ENCODE results near the gene RIMS1.
"Not testable (repeated sequence)": the region's sequence is repeated elsewhere in the genome, so short reads cannot be mapped to it uniquely, and the experiment has no call there.

The RIMS1 gene

GRCh38 chr6:72296375-72296774 is 410.0 kb downstream of the RIMS1 start:
- no peak overlapping the region for H3K4me3 ChIP-seq (ENCODE audit: low read depth, low read length)
- no peak for TF ChIP-seq CTCF (IDR thresholded peaks at IDR 0.05; ENCODE audit: low read depth, low read length)

- no peak for TF ChIP-seq CTCF (IDR thresholded peaks at IDR 0.05; ENCODE audit: low read depth, low read length)
Measured at GRCh38 chr6:72305971-72306370, 419.6 kb downstream of the RIMS1 start.

GRCh38 chr6:72316675-72317380 is 430.5 kb downstream of the RIMS1 start:
- TF ChIP-seq CTCF (IDR thresholded peaks at IDR 0.05; ENCODE audit: low read depth, low read length), result no peak
- H3K4me3 ChIP-seq (ENCODE audit: low read depth, low read length), result no peak overlapping the region

More at GRCh38 chr6:72305971-72306370, 419.6 kb downstream of the RIMS1 start:
- H3K4me3 ChIP-seq (ENCODE audit: low read depth, low read length), result no peak overlapping the region

- no peak for TF ChIP-seq CTCF (IDR thresholded peaks at IDR 0.05; ENCODE audit: low read depth, low read length)
- no peak overlapping the region for H3K4me3 ChIP-seq (ENCODE audit: low read depth, low read length)
Measured at GRCh38 chr6:72321788-72322187, 435.4 kb downstream of the RIMS1 start.

- H3K4me3 ChIP-seq (ENCODE audit: low read depth, low read length), result no peak overlapping the region
- TF ChIP-seq CTCF (IDR thresholded peaks at IDR 0.05; ENCODE audit: low read depth, low read length), result no peak
Measured at GRCh38 chr6:72322771-72323170, 436.4 kb downstream of the RIMS1 start.

- TF ChIP-seq CTCF (IDR thresholded peaks at IDR 0.05; ENCODE audit: low read depth, low read length), result no peak
Measured at GRCh38 chr6:72324591-72324990, 438.2 kb downstream of the RIMS1 start.

GRCh38 chr6:72328775-72329174 is 442.4 kb downstream of the RIMS1 start:
- no peak for TF ChIP-seq CTCF (IDR thresholded peaks at IDR 0.05; ENCODE audit: low read depth, low read length)
- no peak overlapping the region for H3K4me3 ChIP-seq (ENCODE audit: low read depth, low read length)

More at GRCh38 chr6:72324591-72324990, 438.2 kb downstream of the RIMS1 start:
- no peak overlapping the region for H3K4me3 ChIP-seq (ENCODE audit: low read depth, low read length)

GRCh38 chr6:72335203-72335602 is 448.9 kb downstream of the RIMS1 start:
- not testable (repeated sequence) for H3K4me3 ChIP-seq (ENCODE audit: low read depth, low read length)

Data from WI38 (cell line).